NT2/D1 (cell line): ENCODE results near the gene TNS3.

Source experiments
- SUZ12 ChIP-seq: IDR thresholded peaks from 2 replicates; pipeline ENCODE4 v1.6.1; 2011; ENCODE audit not compliant: insufficient read length, insufficient read depth; ENCODE audit errors: extremely low read depth
- ZNF274 ChIP-seq: IDR thresholded peaks from 2 replicates; pipeline ENCODE4 v1.6.1; 2011; ENCODE audit warnings: mild to moderate bottlenecking, low read depth, low read length

- TF ChIP-seq SUZ12, result no peak
- TF ChIP-seq ZNF274, result no peak
Observed at GRCh38 chr7:47282790-47283496, 299.0 kb downstream of the TNS3 start.
